HS-5 (cell line): ENCODE measurements around the gene IQSEC1.

ENCODE experiments used
- DNase-seq: peaks from one replicate; pipeline ENCODE4 v3.0.0-alpha.2; 2012; ENCODE audit warnings: low read depth

Gene IQSEC1

GRCh38 chr3:13068269-13069010 is 4.8 kb downstream of the IQSEC1 start:
- no peak for DNase-seq

GRCh38 chr3:13067778-13068177 is 5.5 kb downstream of the IQSEC1 start:
- DNase-seq: no peak

GRCh38 chr3:13066834-13067233 is 6.4 kb downstream of the IQSEC1 start:
- DNase-seq: no peak

GRCh38 chr3:13066236-13066635 is 7.0 kb downstream of the IQSEC1 start:
- DNase-seq: no peak

GRCh38 chr3:13065727-13066126 is 7.5 kb downstream of the IQSEC1 start:
- no peak for DNase-seq

GRCh38 chr3:13064964-13065363 is 8.3 kb downstream of the IQSEC1 start:
- no peak for DNase-seq

- DNase-seq: no peak
Measured at GRCh38 chr3:13064159-13064868, 8.9 kb downstream of the IQSEC1 start.

GRCh38 chr3:13063225-13063624 is 10.0 kb downstream of the IQSEC1 start:
- DNase-seq: no peak

GRCh38 chr3:13062647-13063046 is 10.6 kb downstream of the IQSEC1 start:
- no peak for DNase-seq

GRCh38 chr3:13060341-13060910 is 12.8 kb downstream of the IQSEC1 start:
- no peak for DNase-seq

GRCh38 chr3:13058346-13059120 is 14.7 kb downstream of the IQSEC1 start:
- no peak for DNase-seq

GRCh38 chr3:13057282-13058040 is 15.8 kb downstream of the IQSEC1 start:
- DNase-seq: no peak

- DNase-seq: no peak
Measured at GRCh38 chr3:13055634-13056033, 17.6 kb downstream of the IQSEC1 start.

GRCh38 chr3:13054341-13055285 is 18.6 kb downstream of the IQSEC1 start:
- no peak for DNase-seq

GRCh38 chr3:13053893-13054292 is 19.3 kb downstream of the IQSEC1 start:
- DNase-seq: no peak

- no peak for DNase-seq
Measured at GRCh38 chr3:13053420-13053819, 19.8 kb downstream of the IQSEC1 start.

- no peak for DNase-seq
Measured at GRCh38 chr3:13052191-13052820, 20.9 kb downstream of the IQSEC1 start.

GRCh38 chr3:13051581-13051980 is 21.6 kb downstream of the IQSEC1 start:
- DNase-seq: no peak

GRCh38 chr3:13051066-13051465 is 22.2 kb downstream of the IQSEC1 start:
- no peak for DNase-seq

GRCh38 chr3:13050446-13050845 is 22.8 kb downstream of the IQSEC1 start:
- DNase-seq: no peak
